HG03521 (cell line): Measurements from ENCODE around the gene GPC5.

Source experiments
- ATAC-seq: cut with Tn5 transposase; IDR thresholded peaks from one replicate; pipeline ENCODE4 v1.9.1; 2021; ENCODE audit warnings: mild to moderate bottlenecking, moderate library complexity; ENCODE audit not compliant: unreplicated experiment

Gene GPC5

DNA sequence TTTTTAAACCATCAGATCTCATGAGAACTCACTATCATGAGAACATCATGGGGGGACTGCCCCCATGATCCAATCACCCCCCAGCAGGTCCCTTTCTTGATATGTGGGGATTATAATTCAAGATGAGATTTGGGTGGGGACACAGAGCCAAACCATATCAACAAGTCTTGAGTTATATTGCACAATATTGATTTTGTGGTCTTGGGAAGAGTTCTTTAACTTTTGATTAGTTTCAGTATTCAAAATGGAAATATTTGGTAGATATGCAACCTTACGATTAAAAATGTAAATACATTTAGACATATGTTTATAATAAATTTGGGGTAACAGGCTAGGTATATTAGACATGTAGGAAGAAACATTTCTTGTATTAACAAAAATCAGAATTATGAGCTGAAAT lies 188.2 kb downstream of the GPC5 start:
- no peak for ATAC-seq

DNA sequence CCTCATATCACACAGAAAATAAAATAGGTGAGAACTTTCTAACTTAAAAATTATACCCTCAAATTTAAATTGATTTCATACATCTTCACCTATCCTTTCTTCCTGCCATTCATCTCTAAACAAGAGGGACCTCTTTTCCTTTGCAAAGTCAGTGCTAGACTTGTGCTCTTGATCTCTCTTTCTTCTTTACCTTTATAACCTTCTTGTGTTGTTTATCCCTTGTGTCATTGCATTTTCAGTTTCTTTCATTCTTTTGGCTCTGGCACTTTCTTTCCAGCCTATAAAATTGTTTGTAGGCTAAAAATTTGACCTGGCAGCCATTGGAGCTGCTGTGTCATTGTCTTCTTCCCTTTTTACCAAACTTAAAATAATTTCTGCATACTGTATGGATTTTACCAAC lies 190.1 kb downstream of the GPC5 start:
- no peak for ATAC-seq

DNA sequence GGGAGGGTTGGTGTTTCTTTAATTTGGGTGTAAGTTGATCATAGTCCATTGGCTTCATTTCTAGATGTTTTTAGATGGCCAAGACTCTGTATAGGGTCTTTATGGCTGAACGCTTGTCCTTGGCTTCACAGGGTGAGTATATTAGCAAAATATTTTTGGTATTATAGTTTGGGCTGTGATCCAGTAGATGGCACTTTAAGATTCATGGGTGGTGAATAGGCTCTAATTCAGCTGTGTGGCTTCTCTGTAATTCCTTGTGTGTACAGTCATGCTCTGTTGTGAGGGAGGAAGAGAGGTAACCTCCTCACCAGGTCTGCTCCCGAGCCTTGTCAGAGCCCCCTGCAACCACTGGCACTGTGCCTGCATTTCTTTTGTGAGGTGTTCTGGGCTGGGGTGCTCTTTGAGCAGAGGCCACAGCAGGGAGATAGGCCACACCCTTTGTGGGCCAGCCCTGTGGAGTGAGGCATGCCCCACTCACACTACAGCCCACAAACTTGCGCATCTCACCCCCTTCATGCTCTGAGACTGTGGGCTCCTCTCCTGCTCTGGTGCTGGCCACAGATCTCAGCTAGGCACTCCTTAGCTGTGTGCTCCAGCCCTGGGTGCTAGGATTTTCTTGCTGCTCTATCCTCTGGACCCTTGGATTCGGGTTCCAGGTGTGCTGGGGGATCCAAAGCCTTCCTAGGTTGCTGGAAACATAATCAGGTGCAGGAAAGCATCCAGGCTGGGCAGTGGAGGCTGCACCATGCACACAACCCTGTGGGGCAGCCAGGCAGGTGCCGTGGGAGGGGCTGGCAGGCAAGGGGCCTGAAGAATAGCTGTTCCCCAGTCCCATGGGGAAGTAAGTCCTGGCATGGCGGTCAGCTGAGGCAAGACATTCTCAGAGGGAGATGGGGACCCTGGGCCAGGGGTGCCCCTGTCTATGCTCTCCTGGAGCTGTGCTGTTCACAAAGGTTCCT lies 193.9 kb downstream of the GPC5 start:
- ATAC-seq, result no peak

DNA sequence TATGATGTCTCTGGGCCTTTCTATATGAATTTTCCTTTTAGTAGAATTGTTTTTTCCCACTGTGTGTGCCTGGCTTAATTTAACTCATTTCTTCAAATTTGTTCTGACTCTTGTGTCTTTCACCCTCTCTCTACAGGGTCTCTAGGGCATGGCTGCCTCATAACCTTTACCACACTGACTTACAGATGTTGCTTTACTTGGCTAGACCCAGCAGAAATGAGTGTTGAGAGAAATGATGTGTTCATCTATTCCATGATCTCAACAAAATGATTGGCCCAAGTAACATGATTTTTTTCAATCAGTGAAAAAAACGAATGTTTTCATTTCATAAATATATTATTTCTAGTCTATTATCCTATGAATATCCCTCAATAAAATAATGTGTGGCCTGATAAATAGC lies 195.0 kb downstream of the GPC5 start:
- no peak for ATAC-seq

DNA sequence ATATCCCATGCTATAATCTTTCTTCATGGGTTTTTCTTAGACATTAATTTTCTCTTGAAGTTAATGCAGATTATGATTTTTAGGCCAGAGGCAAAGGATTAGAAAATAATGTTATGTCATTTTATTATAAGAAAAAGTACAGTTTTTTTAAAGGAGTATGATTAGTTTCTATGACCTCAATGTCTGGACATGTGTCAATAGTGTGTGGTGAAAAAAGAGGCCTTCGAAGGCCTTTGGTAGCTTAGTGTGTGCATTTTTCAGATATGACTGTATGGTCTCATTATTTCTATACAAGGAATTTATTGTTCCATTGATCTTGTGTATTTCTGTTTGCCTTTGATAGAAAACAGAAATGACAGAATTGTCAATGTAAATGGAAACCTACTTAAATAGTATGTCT lies 195.6 kb downstream of the GPC5 start:
- no peak for ATAC-seq

DNA sequence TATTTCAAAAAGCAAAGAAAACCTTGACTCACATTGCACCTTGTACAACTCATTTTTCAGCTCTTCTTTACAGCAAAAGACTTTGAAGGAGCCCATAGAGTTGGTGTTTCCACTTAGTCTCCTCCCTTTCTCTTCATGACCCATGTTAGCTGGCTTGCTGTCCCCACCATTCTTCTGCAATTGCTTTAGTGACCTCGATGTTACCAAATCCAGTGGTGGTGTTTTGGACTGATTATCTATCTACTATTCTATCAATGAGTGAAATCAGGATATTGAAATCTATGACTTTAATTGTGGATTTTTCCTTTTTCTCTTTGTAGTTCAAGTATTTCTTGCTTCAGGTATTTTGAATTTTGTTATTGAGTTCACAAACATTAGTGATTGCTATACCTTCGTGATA lies 197.3 kb downstream of the GPC5 start:
- no peak for ATAC-seq

DNA sequence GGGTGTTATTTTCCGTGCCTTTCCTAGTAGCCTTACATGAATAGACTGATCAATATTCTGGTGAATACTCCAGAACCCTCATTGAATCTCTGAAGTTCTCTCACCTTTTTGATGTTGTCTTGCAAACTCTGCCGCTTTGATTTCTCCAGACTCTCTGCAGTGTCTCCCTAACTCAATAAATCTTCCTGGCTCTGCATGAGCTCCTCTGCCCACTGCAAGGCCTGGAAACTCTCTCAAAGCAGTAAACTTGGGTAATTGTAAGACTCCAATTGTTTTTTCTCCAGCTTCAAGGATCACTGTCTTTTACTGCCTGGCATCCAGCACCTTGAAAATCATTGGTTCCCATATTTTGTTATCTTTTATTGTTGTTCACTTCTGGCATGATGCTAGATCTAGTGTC lies 198.4 kb downstream of the GPC5 start:
- ATAC-seq, result no peak

DNA sequence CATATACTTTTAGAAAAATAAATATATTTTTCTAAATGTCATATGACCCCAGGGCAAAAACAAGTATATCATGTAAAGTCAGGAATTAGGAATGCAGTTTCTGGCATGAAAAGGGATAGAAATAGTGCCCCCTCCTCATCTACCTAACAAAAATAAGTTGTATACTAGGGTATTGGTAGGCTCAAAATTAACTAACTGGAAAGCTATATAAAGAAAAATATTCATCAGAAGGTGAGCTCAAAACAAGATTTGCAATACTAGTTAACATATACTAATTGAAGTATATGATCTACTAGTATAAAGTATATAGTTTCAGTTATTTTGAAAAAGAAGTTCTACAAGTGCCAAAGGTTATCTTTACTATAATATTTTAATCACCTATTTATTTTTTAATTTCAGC lies 200.2 kb downstream of the GPC5 start:
- ATAC-seq, result no peak

DNA sequence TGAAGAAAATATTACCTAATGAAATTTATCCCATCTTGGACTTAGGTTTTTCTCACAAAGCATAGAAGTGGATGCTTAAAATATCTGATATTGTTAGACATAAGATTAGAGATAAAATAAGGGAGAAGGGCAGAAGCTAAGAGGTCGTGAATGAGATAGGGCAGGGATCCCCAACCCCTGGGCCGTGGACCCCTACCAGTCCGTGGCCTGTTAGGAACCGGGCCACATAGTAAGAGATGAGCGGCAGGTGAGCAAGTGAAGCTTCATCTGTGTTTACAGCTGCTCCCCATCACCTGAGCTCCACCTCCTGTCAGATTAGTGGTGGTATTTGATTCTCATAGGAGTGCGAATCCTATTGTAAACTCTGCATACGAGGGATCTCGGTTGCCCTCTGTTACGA lies 202.9 kb downstream of the GPC5 start:
- no peak for ATAC-seq

DNA sequence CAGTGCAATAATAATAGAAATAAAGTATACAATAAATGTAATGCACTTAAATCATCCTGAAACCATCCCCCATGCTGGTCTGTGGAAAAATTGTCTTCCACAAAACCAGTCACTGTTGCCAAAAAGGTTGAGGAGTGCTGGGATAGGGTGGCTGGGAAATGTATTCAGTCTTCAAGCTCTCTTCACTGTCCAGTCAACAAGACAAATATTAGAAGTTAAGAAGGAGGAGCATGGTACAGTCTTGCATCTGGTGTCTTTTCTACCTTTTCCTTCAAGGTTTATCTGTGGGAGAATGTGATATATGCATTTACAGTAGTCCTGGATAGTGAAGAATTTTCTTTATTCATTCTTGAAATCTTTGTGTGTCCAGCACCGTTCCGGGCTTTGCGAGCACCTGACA lies 203.4 kb downstream of the GPC5 start:
- no peak for ATAC-seq

DNA sequence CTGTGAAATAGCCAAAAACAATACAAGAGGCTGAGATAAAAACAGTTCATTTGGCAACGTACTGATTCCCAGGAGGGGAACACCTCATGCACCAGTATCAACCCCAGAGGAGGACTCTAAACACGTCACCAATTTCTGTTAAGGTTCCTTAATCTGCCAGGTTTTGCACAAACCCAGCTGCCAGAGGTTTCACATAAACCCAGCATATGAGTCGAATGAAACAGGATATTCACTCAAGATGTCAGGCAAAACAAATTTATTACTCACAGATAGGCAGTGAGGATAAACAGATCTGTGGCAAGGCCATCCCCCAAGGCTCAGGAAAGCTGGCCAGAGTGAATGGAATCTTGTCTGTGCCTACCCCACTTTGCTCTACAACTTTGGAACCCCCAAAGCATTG lies 210.9 kb downstream of the GPC5 start:
- no peak for ATAC-seq

DNA sequence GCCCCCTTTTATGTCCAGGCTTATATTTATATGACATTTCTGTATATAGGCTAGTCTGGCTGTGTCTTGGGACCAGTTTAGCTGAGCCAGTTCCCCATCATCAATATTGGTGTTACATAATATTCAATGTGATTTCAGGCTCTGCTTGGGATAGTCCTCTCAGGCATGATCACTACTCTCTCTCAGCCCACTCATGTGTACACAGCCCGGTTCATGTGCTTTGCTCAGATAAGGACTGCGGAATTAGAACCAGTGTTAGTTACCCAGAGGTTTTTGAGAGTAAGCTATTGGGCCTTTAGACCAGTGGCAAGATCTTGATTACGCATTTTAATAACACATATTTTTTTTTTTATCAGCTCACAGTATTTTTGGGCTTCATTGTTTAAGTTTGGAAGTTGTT lies 219.9 kb downstream of the GPC5 start:
- no peak for ATAC-seq

DNA sequence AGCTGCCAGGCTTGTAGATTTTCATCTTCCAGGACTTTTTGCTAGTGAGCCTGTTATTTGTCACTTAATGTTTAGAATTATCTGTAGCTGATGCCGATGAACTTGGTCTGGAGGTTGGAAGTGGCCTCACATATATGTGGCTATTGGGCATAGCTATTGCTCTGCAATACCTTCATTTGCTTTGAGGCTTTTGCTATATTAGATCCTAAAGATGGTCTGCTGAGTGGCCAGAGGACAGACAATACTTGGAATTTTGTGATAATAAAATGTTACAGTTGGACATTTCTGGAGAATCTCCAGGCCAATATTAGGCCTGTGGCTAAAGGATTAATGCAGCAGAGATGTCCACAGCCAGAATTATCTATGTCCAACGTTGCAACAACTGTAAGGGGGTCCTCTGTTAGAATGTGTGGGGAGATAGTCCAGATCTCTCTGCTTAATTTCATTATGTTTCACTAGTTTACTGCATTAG lies 222.3 kb downstream of the GPC5 start:
- ATAC-seq, result no peak

DNA sequence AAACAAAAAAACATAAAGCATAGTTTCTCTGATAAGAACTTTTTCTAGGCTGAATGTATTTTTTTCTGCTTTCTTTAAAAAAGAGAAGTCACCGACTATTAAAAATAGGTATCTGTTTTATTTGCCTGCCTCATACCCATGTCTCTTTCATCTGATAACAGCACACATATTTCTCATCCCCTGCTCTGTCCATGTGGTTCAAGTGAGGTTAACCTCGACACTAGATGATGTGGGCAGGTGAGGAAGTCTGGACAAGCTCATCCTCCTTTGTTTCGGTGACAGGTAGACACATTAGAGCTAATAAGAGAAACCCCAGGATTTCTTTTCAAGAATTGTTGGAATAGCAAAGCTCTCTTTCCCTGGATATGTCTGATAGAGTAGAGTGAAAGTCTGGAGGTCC lies 222.7 kb downstream of the GPC5 start:
- no peak for ATAC-seq

DNA sequence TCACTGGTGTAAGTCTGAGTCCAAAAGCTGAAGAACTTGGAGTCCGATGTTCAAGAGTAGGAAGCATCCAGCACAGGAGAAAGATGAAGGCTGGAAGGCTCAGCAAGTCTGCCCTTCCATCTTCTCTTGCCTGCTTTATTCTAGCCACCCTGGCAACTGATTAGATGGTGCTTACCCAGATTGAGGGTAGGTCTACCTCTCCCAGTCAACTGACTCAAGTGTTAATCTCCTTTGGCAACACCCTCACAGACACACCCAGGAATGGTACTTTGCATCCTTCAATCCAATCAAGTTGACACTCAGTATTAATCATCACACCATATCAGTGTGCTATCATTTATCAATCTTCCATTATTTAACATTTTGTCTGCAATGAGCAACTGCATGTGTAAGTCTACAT lies 223.5 kb downstream of the GPC5 start:
- no peak for ATAC-seq

DNA sequence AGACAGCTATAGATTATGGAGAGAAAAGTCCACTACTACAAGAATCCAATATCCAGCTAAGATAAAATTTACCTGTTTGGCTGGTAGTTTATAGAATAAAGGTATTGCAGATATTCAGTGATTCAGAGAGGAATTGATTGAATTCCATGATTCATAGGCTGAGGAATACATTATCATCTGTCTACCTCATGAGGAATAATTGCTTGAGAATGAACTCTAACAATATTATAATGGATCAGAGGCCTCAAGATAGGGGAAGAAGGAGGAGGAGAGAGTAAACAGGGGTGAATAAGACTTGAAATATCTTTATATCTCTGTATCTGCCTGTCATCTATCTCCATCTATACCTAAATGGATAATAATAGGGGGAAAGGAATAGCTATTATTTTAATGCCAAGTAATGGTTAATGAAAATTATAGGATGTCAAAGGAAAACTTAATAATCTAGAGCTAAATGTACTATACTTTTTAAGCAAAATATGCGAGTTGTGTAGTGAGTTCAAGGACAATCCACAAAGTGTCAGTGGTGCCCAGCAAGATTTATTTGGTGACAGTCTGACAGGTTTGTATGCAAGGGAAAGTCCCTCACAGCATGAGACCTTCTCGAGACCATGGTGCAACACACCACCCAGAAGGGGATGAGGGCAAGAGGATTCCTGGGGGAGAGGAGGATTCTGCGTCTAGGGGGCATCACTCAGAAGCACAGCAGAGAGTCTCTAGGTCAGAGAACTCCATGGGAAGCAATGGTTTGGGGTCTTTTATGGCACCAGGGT lies 224.5 kb downstream of the GPC5 start:
- no peak for ATAC-seq

DNA sequence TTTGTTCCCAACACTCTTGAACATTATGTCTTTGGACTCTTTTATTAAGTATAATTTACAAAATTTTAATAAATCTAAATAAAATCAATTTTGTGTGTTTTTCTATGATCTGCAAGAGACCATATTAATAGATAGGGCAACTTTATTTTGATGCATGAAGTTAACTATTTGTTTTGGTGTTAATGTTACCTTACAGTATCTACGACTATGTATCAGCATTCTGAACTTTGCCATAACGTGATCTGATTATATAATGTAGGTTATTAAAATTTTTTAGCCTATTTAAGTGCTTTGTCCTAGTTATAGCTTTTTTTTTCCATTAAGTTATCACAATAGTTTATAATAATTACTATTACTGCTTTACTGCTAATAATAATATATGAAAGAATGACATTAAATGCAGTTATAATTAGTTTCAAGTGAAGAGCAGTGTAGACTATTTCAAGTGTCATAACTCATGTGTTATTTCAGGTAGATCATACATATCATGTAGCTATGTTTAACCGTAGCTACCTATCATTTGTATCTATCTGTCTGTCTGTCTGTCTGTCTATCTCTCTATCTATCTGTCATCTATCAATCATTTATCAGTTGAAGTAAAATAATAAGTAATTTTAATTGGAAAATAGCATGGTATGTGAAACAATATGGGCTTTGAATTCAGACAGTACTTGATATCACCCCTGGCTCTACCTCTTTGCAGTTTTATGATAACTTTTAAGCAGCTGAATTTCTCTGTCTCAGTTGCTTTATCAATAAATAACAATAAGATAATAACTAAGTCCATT lies 229.7 kb downstream of the GPC5 start:
- ATAC-seq, result no peak

DNA sequence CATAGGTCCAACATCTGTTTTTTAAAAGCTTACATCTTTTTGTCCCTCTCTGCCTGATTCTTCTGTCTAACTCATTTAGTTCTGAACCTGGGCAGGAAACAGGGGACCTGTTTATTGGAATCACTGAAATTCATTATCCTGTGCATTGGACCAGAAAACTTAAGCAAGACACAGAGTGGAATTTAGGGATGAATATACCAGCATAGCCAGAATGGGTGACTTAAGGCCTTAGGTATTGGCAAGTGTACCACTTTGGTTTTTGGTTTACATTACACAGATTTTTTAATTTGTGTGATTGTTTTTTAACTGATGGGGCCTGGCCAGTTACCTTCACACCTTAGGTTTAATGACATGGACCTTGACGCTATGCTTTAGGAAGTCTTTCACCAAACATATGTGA lies 232.5 kb downstream of the GPC5 start:
- no peak for ATAC-seq

DNA sequence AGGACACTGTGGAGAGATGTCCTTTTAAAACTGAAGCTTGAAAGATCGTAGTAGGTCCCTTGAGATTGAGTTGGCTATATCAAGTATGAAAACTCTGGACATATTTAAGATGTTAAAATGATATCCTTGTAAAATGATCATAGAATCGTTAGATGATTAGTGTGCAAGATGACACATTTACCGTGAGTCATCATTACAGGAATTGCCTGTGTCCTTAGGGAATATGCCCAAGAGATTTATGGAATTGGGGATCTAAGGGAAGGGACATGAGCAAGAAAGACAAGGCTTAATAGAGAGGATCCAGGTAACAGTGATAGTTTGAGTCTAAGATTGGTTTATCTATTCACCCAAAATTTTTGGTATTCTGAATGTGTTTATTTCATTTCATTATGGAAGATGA lies 233.7 kb downstream of the GPC5 start:
- ATAC-seq, result no peak

DNA sequence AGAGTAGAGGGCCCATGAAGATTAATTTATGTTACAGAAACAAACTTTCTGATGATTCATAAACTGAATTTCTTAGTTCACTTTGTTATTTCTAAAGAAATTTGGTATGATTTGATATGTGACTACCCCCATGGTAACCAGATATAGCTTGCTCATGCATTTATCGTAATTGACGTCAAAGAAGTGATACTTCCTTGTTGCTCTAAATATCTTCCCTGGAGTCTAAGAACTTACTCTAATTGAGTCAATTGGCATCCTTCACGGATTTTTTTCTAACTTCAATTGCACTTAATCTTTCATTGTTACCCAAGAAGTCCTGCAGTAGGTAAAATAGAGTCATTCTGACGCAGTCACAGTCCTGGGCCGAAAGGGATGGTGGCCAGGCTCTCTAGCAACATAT lies 240.9 kb downstream of the GPC5 start:
- ATAC-seq, result no peak

DNA sequence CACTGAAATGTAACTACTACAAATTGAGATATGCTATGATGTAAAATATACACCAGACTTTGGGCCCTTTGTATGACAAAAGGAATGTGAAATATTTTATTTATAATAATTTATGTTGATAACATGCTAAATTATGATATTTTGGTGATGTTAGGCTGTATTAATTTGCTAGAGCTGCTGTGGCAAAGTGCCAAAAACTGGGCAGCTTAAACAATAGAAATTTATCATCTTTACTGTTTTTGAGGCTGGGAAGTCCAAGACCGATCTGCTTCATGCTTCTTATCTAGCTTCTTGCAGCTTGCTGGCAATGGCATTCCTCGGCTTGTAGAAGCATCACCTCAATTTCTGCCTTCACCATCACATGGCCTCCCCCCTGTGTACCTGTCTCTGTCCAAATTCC lies 245.0 kb downstream of the GPC5 start:
- no peak for ATAC-seq
